Measurements from ENCODE around the gene GCAT.

Gene GCAT

DNA sequence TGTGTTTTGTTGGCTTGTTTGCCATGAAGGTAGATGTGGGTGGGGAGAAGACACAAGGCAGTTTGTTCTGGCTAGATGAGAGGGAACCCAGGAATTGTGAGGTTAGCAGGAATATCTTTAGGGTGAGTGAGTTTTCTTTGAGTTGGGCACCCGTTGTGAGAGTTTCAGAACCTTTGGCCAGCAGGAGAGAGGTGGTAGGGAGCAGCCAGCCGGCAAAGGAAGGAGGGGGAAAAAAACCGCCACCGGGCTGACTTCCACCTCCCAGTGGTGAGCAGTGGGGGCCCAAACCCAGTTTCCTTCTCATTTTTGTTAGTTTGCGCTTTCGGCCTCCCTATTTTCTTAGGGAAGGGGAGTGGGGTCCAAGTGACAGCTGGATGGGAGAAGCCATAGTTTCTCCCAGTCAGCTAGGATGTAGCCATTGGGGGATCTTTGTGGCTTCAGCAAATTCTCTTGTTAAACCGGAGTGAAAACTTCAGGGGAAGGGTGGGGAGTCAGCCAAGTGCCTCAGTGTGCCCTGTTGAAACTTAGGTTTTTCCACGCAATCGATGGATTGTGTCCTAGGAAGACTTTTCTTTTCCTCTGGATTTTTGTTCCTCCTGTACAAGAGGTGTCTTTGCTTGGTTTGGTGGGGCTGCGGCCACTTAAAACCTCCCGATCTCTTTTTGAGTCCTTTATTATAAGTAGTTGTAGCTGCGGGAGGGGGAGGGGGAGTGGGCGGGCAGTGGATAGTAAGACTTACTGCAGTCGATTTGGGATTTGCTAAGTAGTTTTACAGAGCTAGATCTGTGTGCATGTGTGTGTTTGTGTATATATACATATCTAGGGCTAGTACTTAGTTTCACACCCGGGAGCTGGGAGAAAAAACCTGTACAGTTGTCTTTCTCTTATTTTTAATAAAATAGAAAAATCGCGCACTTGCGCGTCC, 1.1 kb upstream of the GCAT start:
- TF ChIP-seq, protein P1, sequence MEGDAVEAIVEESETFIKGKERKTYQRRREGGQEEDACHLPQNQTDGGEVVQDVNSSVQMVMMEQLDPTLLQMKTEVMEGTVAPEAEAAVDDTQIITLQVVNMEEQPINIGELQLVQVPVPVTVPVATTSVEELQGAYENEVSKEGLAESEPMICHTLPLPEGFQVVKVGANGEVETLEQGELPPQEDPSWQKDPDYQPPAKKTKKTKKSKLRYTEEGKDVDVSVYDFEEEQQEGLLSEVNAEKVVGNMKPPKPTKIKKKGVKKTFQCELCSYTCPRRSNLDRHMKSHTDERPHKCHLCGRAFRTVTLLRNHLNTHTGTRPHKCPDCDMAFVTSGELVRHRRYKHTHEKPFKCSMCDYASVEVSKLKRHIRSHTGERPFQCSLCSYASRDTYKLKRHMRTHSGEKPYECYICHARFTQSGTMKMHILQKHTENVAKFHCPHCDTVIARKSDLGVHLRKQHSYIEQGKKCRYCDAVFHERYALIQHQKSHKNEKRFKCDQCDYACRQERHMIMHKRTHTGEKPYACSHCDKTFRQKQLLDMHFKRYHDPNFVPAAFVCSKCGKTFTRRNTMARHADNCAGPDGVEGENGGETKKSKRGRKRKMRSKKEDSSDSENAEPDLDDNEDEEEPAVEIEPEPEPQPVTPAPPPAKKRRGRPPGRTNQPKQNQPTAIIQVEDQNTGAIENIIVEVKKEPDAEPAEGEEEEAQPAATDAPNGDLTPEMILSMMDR (IDR thresholded peaks at IDR 0.05; ENCODE audit: control extremely low read depth, extremely low read depth, low read depth, missing control alignments): no peak
- ChIA-PET POLR2A (interaction anchor here (1.3 kb wide), 1 partner anchor 12 kb away, joined by 4 read pairs; no protein-coding TSS in a partner anchor), CTCF (interaction anchor here (1.0 to 4.3 kb wide), 6 partner anchors 11 to 164 kb away, joined by 3 to 49 read pairs (median 6); partner anchors contain the start of genes C22orf23 and POLR2F)
- DNase-seq (ENCODE audit: extremely low spot score): no peak

- ChIA-PET CTCF (interaction anchor here (0.9 to 4.3 kb wide), 8 partner anchors 9 to 202 kb away, joined by 3 to 49 read pairs (median 8); partner anchors contain the start of genes C22orf23, MICALL1 and POLR2F), POLR2A (interaction anchor here (0.6 to 1.0 kb wide), 3 partner anchors 74 to 150 kb away, joined by 3 to 8 read pairs (median 7); partner anchors contain the start of genes MICALL1 and PDXP)
- TF ChIP-seq, protein P1 (IDR thresholded peaks at IDR 0.05; ENCODE audit: control extremely low read depth, extremely low read depth, low read depth, missing control alignments): no peak
These were observed 542 bp downstream of the GCAT start for GRCh38 chr22:37808294-37808657.

DNA sequence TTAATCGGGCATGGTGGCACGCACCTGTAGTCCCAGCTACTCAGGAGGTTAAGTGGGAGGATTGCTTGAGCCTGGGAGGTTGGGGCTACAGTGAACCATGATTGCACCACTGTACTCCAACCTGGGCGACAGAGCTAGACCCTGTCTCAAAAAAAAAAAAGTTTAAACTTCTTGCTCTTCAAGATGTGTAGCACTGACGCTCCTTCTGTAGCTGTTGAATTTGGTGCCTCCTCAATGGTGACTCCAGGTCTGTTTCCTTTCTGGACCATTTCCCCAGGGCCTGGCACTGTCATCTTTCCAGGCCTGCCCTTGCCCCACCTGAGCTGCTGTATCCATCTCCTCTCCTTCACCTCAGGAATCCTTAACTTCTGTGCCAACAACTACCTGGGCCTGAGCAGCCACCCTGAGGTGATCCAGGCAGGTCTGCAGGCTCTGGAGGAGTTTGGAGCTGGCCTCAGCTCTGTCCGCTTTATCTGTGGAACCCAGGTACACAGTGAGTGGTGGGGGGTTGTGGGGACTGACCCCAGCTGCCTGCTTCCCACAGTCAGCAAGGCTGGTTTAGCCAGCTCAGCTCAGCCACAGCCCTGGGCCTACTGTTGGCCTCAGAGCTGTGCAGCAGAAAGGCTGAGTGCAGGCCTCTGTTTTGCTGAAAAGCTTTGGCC, 2.1 kb downstream of the GCAT start:
- ChIA-PET POLR2A (interaction anchor here (0.5 to 0.6 kb wide), 2 partner anchors 24 to 58 kb away, joined by 3 to 7 read pairs; no protein-coding TSS in a partner anchor), CTCF (interaction anchor here (1.0 to 4.3 kb wide), 7 partner anchors 8 to 203 kb away, joined by 3 to 49 read pairs (median 6); no protein-coding TSS in a partner anchor)
- TF ChIP-seq, protein P1 (IDR thresholded peaks at IDR 0.05; ENCODE audit: control extremely low read depth, extremely low read depth, low read depth, missing control alignments): no peak
- no peak for DNase-seq (ENCODE audit: extremely low spot score)

More at GRCh38 chr22:37808294-37808657, 542 bp downstream of the GCAT start:
- no peak for DNase-seq (ENCODE audit: extremely low spot score)

DNA sequence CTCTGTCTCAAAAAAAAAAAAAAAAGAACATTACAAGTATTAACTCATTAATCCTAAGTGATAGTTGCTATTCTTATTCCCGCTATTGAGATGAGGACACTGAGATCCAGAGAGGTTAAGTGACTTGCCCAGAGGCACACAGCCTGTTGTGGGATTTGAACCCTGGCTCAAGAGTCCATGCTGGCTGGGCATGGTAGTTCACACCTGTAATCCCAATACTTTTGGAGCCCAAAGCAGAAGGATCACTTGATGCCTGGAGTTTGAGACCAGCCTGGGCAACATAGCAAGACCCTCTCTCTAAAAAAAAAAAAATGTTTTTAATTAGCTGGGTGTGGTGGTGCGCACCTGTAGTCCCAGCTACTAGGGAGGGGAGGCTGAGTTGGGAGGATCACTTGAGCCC, 4.1 kb downstream of the GCAT start:
- no peak for DNase-seq (ENCODE audit: extremely low spot score)

GRCh38 chr22:37812869-37813678, 5.3 kb downstream of the GCAT start:
- CTCF ChIA-PET: interaction anchor here (1.1 to 7.5 kb wide), 4 partner anchors 10 to 152 kb away, joined by 3 to 123 read pairs (median 44); partner anchors contain the start of gene GALR3
- POLR2A ChIA-PET: no interaction called here
- TF ChIP-seq, protein P1 (IDR thresholded peaks at IDR 0.05; ENCODE audit: control extremely low read depth, extremely low read depth, low read depth, missing control alignments): no peak
- no peak for DNase-seq (ENCODE audit: extremely low spot score)

More for the DNA sequence above, 4.1 kb downstream of the GCAT start:
- ChIA-PET POLR2A (no interaction called here), CTCF (interaction anchor here (1.6 kb wide), 1 partner anchor 52 kb away, joined by 4 read pairs; no protein-coding TSS in a partner anchor)
- TF ChIP-seq, protein P1 (IDR thresholded peaks at IDR 0.05; ENCODE audit: control extremely low read depth, extremely low read depth, low read depth, missing control alignments): no peak

Measured in GM10248 (cell line).